ENCODE results near the gene CCSER1.

GRCh38 chr4:90474484-90474883 is 347.3 kb downstream of the CCSER1 start:
- TF ChIP-seq, protein P1, sequence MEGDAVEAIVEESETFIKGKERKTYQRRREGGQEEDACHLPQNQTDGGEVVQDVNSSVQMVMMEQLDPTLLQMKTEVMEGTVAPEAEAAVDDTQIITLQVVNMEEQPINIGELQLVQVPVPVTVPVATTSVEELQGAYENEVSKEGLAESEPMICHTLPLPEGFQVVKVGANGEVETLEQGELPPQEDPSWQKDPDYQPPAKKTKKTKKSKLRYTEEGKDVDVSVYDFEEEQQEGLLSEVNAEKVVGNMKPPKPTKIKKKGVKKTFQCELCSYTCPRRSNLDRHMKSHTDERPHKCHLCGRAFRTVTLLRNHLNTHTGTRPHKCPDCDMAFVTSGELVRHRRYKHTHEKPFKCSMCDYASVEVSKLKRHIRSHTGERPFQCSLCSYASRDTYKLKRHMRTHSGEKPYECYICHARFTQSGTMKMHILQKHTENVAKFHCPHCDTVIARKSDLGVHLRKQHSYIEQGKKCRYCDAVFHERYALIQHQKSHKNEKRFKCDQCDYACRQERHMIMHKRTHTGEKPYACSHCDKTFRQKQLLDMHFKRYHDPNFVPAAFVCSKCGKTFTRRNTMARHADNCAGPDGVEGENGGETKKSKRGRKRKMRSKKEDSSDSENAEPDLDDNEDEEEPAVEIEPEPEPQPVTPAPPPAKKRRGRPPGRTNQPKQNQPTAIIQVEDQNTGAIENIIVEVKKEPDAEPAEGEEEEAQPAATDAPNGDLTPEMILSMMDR (IDR thresholded peaks at IDR 0.05; ENCODE audit: borderline replicate concordance, extremely low read depth, low read length, poor library complexity, severe bottlenecking): no peak
- no peak for TF ChIP-seq EZH2 (IDR thresholded peaks at IDR 0.05; ENCODE audit: borderline replicate concordance, low read depth, low read length, severe bottlenecking)
